G401 (cell line): ENCODE results near the gene ARL4D. TPM values are rescaled to one million over a fixed set of nuclear protein-coding genes. Genes with fewer than 3 reads are reported as not detected.

Source experiments
- DNase-seq: peaks from one replicate; pipeline ENCODE4 v3.0.0-alpha.2; 2015; ENCODE audit warnings: low spot score
- in situ Hi-C: cut with HindIII; loops from 2 replicates; pipeline ENCODE4 v1.10.0; 2016; ENCODE audit warnings: low sequenced_read_pairs, mixed read lengths
- total RNA-seq: library from RNA; depleted of rRNA; stranded (reverse); fragments of >200 nt; shearing (Covaris generic); gene quantifications from 2 replicates; pipeline ENCODE4 v1.2.3, GENCODE V29; 2014; rRNA removed

The ARL4D gene
- total RNA-seq, 1 experiment from 2014 or later = 16.7 TPM

GRCh38 chr17:43446773-43447172, 48.0 kb downstream of the ARL4D start:
- no peak for DNase-seq
- in situ Hi-C loops = no loop called here

DNA sequence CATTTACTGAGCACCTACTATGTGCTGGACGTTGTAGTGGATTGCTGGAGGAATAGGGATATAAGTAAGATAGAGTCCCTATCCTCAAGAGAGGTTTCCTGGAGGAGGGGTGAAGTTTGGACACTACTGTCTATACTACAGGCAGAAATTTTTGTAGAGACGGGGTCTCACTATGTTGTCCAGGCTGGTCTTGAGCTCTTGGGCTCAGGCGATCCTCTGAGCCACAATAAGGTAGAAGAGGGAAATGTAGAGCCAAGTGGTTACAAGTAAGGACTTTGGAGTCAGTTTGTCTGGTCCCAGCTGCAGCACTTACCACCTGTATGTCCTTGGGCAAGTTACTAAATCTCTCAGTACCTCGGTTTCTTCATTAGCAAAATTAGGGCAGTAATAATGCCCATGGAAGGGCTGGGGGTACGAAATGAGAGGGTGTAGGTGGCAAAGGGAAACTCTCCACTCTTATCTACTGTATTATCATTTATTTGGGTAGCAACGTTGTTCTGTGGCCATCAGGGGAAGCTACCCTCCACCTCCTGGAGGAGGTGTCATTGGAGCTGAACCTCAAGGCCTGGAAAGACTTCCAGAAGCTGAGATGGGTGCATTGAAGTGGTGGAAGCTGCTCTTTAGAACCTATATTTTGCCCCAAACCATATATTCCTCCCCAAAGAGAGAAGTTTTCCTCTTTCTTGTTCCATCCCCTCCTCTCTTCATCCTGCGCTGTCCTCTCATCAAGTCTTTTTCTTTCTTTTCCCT, 50.1 kb downstream of the ARL4D start:
- no peak for DNase-seq
- in situ Hi-C loops = no loop called here

- in situ Hi-C loops = no loop called here
- no peak for DNase-seq
These were observed 50.9 kb downstream of the ARL4D start for GRCh38 chr17:43449470-43450248.

Other genes with a start within 250 kb of the ARL4D start
- 42.8 and 63.6 TPM in 2 replicates for gene NBR1, start 227.8 kb upstream of the ARL4D start, total RNA-seq
- not detected in 2 replicates for gene TMEM106A, start 187.1 kb upstream of the ARL4D start, total RNA-seq
- not detected in 2 replicates for gene CCDC200, start 170.4 kb upstream of the ARL4D start, total RNA-seq
- gene RNU2-1, start 165.0 kb upstream of the ARL4D start, total RNA-seq = not detected in 2 replicates
- 25.9 and 43.7 TPM in 2 replicates for gene DHX8, start 85.0 kb downstream of the ARL4D start, total RNA-seq
- 30.9 and 31.5 TPM in 2 replicates for gene ETV4, start 147.3 kb downstream of the ARL4D start, total RNA-seq